Subcutaneous abdominal adipose tissue (tissue), 5 donors: ENCODE results near the gene FGD1.
"Not testable (repeated sequence)": the region's sequence is repeated elsewhere in the genome, so short reads cannot be mapped to it uniquely, and the experiment has no call there.

Experiments
- H3K27ac ChIP-seq: one replicate; pipeline ENCODE4 v1.7.0; 2013; ENCODE audit warnings: low read depth, mild to moderate bottlenecking, inconsistent platforms, low read length, moderate library complexity
- H3K27me3 ChIP-seq, 5 donors: one replicate each; pipeline ENCODE4 v1.7.0; 2013; ENCODE audit warnings: low read length in 5 of 5, inconsistent platforms in 1 of 5; ENCODE audit not compliant: control insufficient read depth in 5 of 5, insufficient read depth in 4 of 5
- H3K36me3 ChIP-seq, 5 donors: one replicate each; pipeline ENCODE4 v1.7.0; 2013; ENCODE audit warnings: low read length in 5 of 5; ENCODE audit not compliant: control insufficient read depth in 5 of 5, insufficient read depth in 5 of 5
- H3K4me1 ChIP-seq, 5 donors: one replicate each; pipeline ENCODE4 v1.7.0; 2013; ENCODE audit warnings: low read length in 5 of 5, mild to moderate bottlenecking in 3 of 5, moderate library complexity in 1 of 5; ENCODE audit not compliant: control insufficient read depth in 5 of 5, insufficient read depth in 5 of 5
- H3K4me3 ChIP-seq, 5 donors: one replicate each; pipeline ENCODE4 v1.7.0; 2013; ENCODE audit warnings: low read length in 5 of 5, low read depth in 1 of 5
- H3K9ac ChIP-seq, 5 donors: one replicate each; pipeline ENCODE4 v1.7.0; 2013; ENCODE audit warnings: low read length in 5 of 5, mild to moderate bottlenecking in 4 of 5, moderate library complexity in 3 of 5
- H3K9me3 ChIP-seq, 5 donors: one replicate each; pipeline ENCODE4 v1.7.0; 2013; ENCODE audit warnings: low read length in 5 of 5; ENCODE audit not compliant: control insufficient read depth in 5 of 5
- donor health status: healthy.
- donor health status: healthy.
- donor health status: healthy.
- donor health status: healthy.
- donor health status: healthy.

The FGD1 gene

DNA sequence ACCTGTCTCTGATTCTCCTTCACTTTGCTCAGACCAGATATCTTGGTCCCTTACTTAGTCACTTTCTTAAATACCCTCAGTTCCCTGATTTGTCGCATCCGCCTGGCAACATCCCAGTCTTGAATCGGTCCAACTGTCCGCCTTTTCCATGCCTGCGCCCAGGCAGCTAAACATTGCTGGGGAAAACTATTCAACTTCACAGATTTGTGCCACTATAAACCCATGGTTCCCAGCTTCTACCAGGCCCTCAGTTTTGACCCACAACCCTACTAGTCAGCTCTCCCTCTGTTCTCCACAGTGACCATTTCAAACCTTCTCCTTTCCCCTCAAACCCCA is 451 bp upstream of the FGD1 start:
- Histone ChIP-seq H3K4me3 (peak overlapping the region in 4 of 5 donors; percentile 53 to 65 (median 62)), H3K4me1 (peaks cover 0 to 16% (median 8%) of the 10 kb centered on the region in 5 donors), H3K36me3 (no peaks in the 10 kb centered on the region), H3K27ac (no peak overlapping the region), H3K9me3 (no peaks in the 10 kb centered on the region), H3K9ac (peak overlapping the region in 2 of 5 donors; percentile 43 to 64), H3K27me3 (peaks cover 2 to 18% (median 10%) of the 10 kb centered on the region in 5 donors)

DNA sequence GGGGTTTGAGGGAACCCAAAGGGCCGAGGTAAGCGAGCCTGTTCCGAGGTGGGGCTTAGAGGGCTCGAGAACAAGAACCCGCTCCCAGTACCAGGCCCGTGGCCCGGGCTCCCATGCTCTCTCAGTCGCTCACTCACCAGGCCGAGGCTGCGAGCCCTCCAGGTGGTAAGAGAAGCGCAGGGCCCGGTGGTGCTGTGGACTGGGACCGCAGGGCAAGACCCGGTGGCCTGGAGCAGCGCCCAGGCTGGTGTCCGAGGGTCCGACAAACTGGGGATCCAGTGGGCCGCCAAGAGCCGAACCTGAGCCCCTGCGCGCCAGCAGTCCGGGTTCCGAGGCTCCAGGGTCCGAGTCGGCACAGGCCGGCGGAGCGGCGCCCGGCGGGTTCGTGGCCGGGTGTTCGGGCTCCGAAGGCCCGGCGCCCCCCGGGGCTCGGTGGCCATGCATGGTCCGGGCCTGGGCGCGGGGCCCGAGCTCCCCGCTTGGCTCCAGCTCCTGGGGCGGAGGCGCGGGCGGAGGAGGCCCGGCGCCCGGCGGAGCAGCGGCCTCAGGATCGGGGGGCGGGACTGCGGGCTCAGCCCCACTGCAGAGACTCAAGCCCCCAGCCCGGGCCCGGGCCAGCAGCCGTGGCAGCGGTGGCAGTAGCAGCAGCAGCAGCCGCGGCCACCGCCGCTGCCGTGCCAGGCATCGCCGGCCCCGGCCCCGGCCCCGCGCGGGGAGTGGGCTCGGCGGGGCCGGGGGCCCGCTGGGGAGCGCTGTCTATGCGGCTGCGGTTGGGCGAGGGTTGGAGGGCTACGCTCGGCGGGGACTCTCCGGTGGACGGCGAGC is 833 bp downstream of the FGD1 start:
- H3K27ac ChIP-seq, result no peak overlapping the region

GRCh38 chrX:54494166-54494988 is 1.7 kb downstream of the FGD1 start:
- peak overlapping the region in 4 of 5 donors; percentile 14 to 72 (median 58) for H3K9ac ChIP-seq
- no peak overlapping the region for H3K27ac ChIP-seq
- peak overlapping the region; percentile 56 to 70 (median 65) for H3K4me3 ChIP-seq
- peaks cover 0 to 4% (median 0%) of the 10 kb centered on the region in 5 donors for H3K9me3 ChIP-seq
- peaks cover 0 to 16% (median 8%) of the 10 kb centered on the region in 5 donors for H3K4me1 ChIP-seq
- no peaks in the 10 kb centered on the region for H3K36me3 ChIP-seq
- peaks cover 2 to 18% (median 10%) of the 10 kb centered on the region in 5 donors for H3K27me3 ChIP-seq

More for the DNA sequence above, 833 bp downstream of the FGD1 start:
- Histone ChIP-seq H3K36me3 (no peaks in the 10 kb centered on the region), H3K4me3 (peak overlapping the region; percentile 56 to 70 (median 65)), H3K9me3 (no peaks in the 10 kb centered on the region), H3K27me3 (peaks cover 2 to 18% (median 10%) of the 10 kb centered on the region in 5 donors), H3K4me1 (peaks cover 0 to 16% (median 8%) of the 10 kb centered on the region in 5 donors), H3K9ac (peak overlapping the region in 4 of 5 donors; percentile 14 to 72 (median 58))

DNA sequence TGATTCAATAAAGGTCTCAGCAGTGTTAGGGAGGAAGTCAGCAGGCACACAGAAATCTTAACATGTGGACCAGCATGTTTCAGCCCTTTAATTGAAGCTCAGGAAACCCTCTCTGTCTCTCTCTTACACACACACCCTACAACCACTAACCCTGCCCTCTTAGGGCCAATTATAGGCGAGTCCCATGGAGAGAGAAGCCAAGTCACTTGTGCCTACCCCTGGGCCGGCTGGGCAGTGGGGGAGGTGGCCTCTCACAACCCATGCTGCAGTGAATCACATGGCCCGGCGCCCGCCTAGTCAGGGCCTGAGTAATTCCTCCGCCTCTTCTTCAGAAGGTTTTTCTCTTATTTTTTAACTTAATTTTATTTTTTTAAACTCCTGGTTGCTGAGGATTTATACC is 3.7 kb downstream of the FGD1 start:
- Histone ChIP-seq H3K9me3 (peaks cover 0 to 7% (median 0%) of the 10 kb centered on the region in 5 donors), H3K36me3 (no peaks in the 10 kb centered on the region), H3K4me1 (peaks cover 0 to 16% (median 8%) of the 10 kb centered on the region in 5 donors), H3K9ac (no peak overlapping the region), H3K27ac (no peak overlapping the region), H3K4me3 (no peak overlapping the region), H3K27me3 (peaks cover 2 to 13% (median 7%) of the 10 kb centered on the region in 5 donors)

DNA sequence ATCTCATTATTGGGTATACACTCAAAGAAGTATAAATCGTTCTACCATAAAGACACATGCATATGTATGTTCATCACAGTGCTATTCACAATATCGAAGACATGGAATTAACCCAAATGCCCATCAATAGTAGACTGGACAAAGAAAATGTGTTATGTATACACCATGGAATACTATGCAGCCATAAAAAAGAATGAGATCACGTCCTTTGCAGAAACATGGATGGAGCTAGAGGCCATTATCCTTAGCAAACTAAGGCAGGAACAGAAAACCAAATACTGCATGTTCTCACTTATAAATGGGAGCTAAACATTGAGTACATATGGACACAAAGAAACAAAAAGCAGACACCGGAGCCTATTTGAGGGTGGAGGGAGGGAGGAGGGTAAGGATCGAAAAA is 6.2 kb downstream of the FGD1 start:
- not testable (repeated sequence) for H3K9me3 ChIP-seq, H3K36me3 ChIP-seq, H3K4me3 ChIP-seq

GRCh38 chrX:54484666-54485065 is 11.4 kb downstream of the FGD1 start:
- peaks cover 0 to 34% (median 20%) of the 10 kb centered on the region in 5 donors for H3K4me1 ChIP-seq
- H3K27me3 ChIP-seq, result peaks cover 0 to 16% (median 11%) of the 10 kb centered on the region in 5 donors
- no peaks in the 10 kb centered on the region for H3K36me3 ChIP-seq
- H3K27ac ChIP-seq, result no peak overlapping the region
- peaks cover 0 to 2% (median 0%) of the 10 kb centered on the region in 5 donors for H3K9me3 ChIP-seq
- H3K4me3 ChIP-seq, result no peak overlapping the region
- H3K9ac ChIP-seq, result no peak overlapping the region

More for the DNA sequence above, 6.2 kb downstream of the FGD1 start:
- H3K4me1 ChIP-seq, H3K27ac ChIP-seq, H3K9ac ChIP-seq: not testable (repeated sequence)
- peaks cover 1 to 11% (median 7%) of the 10 kb centered on the region in 5 donors for H3K27me3 ChIP-seq

DNA sequence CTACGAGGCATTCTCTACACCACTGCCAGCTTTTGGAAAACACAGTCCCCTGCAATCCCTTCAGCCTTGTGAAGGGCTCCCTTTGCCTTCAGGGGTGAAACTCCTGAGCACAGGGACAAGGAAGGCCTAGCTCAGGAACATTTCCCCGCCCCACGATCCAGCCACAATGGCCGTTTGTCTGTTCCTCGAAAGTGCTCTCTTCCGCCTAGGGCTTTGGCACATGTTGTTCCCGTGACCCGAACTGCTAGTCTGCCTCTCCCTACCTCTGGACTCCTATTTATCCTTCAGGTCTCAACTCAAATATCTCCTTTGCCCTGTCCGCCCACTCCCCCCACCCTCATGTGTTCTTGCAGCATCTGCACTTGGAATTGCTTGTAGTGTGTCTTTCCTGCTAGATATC is 12.1 kb downstream of the FGD1 start:
- no peak overlapping the region for H3K4me3 ChIP-seq
- peaks cover 0 to 18% (median 11%) of the 10 kb centered on the region in 5 donors for H3K27me3 ChIP-seq
- H3K27ac ChIP-seq, result no peak overlapping the region
- H3K9ac ChIP-seq, result peak overlapping the region in 1 of 5 donors; percentile 30
- H3K9me3 ChIP-seq, result peaks cover 0 to 2% (median 0%) of the 10 kb centered on the region in 5 donors
- H3K36me3 ChIP-seq, result no peaks in the 10 kb centered on the region
- H3K4me1 ChIP-seq, result peaks cover 0 to 40% (median 26%) of the 10 kb centered on the region in 5 donors

- Histone ChIP-seq H3K27ac (peak overlapping the region; percentile 23), H3K27me3 (peaks cover 0 to 22% (median 11%) of the 10 kb centered on the region in 5 donors), H3K4me1 (peaks cover 0 to 40% (median 26%) of the 10 kb centered on the region in 5 donors), H3K4me3 (peak overlapping the region; percentile 18 to 51 (median 45)), H3K36me3 (no peaks in the 10 kb centered on the region), H3K9me3 (no peaks in the 10 kb centered on the region), H3K9ac (peak overlapping the region in 2 of 5 donors; percentile 35 to 50)
These were observed 13.0 kb downstream of the FGD1 start for GRCh38 chrX:54482839-54483593.
